Thoracic aorta (tissue), 2 donors: ENCODE results near the gene RPS3. TPM values are rescaled to one million over a fixed set of nuclear protein-coding genes. Genes with fewer than 3 reads are reported as not detected.
"Not testable (repeated sequence)": the region's sequence is repeated elsewhere in the genome, so short reads cannot be mapped to it uniquely, and the experiment has no call there.

Source experiments
- ATAC-seq: fragments of 150-250 bp; one replicate; pipeline ENCODE4 v1.8.0; 2017; ENCODE audit warnings: low read depth; ENCODE audit not compliant: insufficient number of reproducible peaks, low FRiP score
- DNase-seq: peaks from one replicate; pipeline ENCODE4 v3.0.0-alpha.2; 2020; ENCODE audit warnings: low spot score
- H3K27ac ChIP-seq, 2 donors: fragments of 200-600 bp; sonication (generic); 1 replicate in 1 of 2; 2 replicates in 1 of 2; pipeline ENCODE4 v1.5.1; 2016; ENCODE audit warnings: mild to moderate bottlenecking in 2 of 2, moderate library complexity in 2 of 2
- H3K27me3 ChIP-seq: fragments of 200-600 bp; sonication (generic); replicated peaks from 2 replicates; pipeline ENCODE4 v1.6.0; 2016; ENCODE audit warnings: mild to moderate bottlenecking; ENCODE audit not compliant: insufficient read depth
- H3K36me3 ChIP-seq: fragments of 200-600 bp; sonication (generic); one replicate; pipeline ENCODE4 v1.5.1; 2016
- H3K4me1 ChIP-seq, 2 donors: fragments of 200-600 bp; sonication (generic); 1 replicate in 1 of 2; 2 replicates in 1 of 2; pipeline versions ENCODE4 v1.5.1 to v1.6.0; 2016; ENCODE audit warnings: low read depth in 2 of 2, mild to moderate bottlenecking in 1 of 2; ENCODE audit not compliant: control insufficient read depth in 1 of 2
- H3K4me3 ChIP-seq: fragments of 200-600 bp; sonication (generic); 2 replicates; pipeline ENCODE4 v1.5.1; 2016; ENCODE audit warnings: mild to moderate bottlenecking
- H3K9me3 ChIP-seq: fragments of 200-600 bp; sonication (generic); 2 replicates; pipeline ENCODE4 v1.5.1; 2016
- total RNA-seq, 2 donors: library from RNA; depleted of rRNA; stranded (reverse); fragments of >200 nt; gene quantifications; one replicate each; pipeline versions ENCODE4 v1.1.0 to v1.2.3, GENCODE V29; 2016
- TF ChIP-seq, protein P1 (sequence below): fragments of 200-600 bp; sonication (generic); IDR thresholded peaks from one replicate; pipeline ENCODE4 v1.5.1; 2019; ENCODE audit warnings: antibody characterized with exemption

RPS3 gene
- total RNA-seq, 2 donors from 2014 or later: 560 to 708 TPM

GRCh38 chr11:75374646-75375045 lies 24.7 kb upstream of the RPS3 start:
- ATAC-seq (no peak), DNase-seq (no peak)
- Histone ChIP-seq H3K36me3 (no peaks in the 10 kb centered on the region), H3K9me3 (no peaks in the 10 kb centered on the region), H3K27me3 (no peaks in the 10 kb centered on the region), H3K4me1 (no peaks in the 10 kb centered on the region), H3K4me3 (no peak overlapping the region), H3K27ac (no peak overlapping the region)
- TF ChIP-seq, protein P1, sequence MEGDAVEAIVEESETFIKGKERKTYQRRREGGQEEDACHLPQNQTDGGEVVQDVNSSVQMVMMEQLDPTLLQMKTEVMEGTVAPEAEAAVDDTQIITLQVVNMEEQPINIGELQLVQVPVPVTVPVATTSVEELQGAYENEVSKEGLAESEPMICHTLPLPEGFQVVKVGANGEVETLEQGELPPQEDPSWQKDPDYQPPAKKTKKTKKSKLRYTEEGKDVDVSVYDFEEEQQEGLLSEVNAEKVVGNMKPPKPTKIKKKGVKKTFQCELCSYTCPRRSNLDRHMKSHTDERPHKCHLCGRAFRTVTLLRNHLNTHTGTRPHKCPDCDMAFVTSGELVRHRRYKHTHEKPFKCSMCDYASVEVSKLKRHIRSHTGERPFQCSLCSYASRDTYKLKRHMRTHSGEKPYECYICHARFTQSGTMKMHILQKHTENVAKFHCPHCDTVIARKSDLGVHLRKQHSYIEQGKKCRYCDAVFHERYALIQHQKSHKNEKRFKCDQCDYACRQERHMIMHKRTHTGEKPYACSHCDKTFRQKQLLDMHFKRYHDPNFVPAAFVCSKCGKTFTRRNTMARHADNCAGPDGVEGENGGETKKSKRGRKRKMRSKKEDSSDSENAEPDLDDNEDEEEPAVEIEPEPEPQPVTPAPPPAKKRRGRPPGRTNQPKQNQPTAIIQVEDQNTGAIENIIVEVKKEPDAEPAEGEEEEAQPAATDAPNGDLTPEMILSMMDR: no peak

GRCh38 chr11:75375626-75376025 lies 23.7 kb upstream of the RPS3 start:
- no peak for ATAC-seq
- no peak overlapping the region for H3K27ac ChIP-seq
- H3K36me3 ChIP-seq: no peaks in the 10 kb centered on the region
- no peaks in the 10 kb centered on the region for H3K27me3 ChIP-seq
- no peak overlapping the region for H3K4me3 ChIP-seq
- no peaks in the 10 kb centered on the region for H3K4me1 ChIP-seq
- DNase-seq: no peak
- TF ChIP-seq, protein P1: no peak
- H3K9me3 ChIP-seq: no peaks in the 10 kb centered on the region

DNA sequence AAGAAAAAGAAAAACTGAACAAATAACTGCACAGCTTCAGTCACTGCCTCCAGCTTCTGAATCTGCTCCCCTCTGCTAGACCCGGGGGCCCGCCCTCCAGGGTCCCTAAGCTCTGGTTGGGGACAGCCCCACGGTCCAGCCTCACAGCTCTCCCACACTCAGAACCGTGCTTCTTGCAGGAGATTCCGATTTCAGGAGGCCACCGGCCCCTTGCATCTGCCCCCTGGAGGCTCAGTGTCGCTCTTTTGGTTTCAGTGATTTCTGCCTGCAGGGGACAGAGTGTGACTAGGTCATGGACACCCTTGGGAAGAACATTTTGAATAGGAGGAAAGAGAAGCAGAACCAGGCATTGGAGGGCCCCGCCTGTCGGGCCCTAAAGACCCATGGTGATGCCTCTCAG lies 23.1 kb upstream of the RPS3 start:
- Histone ChIP-seq H3K36me3 (no peaks in the 10 kb centered on the region), H3K4me3 (no peak overlapping the region), H3K27ac (no peak overlapping the region), H3K27me3 (no peaks in the 10 kb centered on the region), H3K9me3 (no peaks in the 10 kb centered on the region), H3K4me1 (no peaks in the 10 kb centered on the region)
- TF ChIP-seq, protein P1: no peak
- no peak for DNase-seq
- ATAC-seq: no peak

- H3K27me3 ChIP-seq, H3K4me3 ChIP-seq, ATAC-seq, H3K4me1 ChIP-seq, H3K27ac ChIP-seq, DNase-seq, H3K9me3 ChIP-seq, H3K36me3 ChIP-seq: not testable (repeated sequence)
These were observed 20.5 kb upstream of the RPS3 start for GRCh38 chr11:75378776-75379175.

DNA sequence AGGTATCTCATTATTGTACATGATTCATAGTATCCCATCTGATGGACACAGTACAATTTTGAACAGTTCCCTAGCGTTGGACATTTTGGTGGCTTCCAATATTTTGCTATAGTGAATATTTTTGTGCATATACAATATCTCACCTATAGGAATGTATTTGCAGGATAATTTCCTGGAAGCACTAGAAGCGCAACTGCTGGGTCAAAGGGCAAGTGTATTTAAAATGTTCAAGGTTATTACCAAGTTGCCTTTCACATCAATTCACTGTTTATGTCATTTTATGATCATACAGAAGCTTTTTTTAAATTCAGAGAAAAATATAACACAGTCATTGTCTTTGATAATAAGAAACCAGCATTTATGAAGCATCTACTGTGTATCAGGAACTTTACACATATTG lies 19.1 kb upstream of the RPS3 start:
- Histone ChIP-seq H3K4me1 (no peaks in the 10 kb centered on the region), H3K36me3 (no peaks in the 10 kb centered on the region), H3K9me3 (no peaks in the 10 kb centered on the region), H3K27ac (no peak overlapping the region), H3K27me3 (no peaks in the 10 kb centered on the region), H3K4me3 (no peak overlapping the region)
- TF ChIP-seq, protein P1: no peak
- no peak for DNase-seq
- no peak for ATAC-seq

GRCh38 chr11:75380716-75381420 lies 18.4 kb upstream of the RPS3 start:
- Histone ChIP-seq H3K4me1 (no peaks in the 10 kb centered on the region), H3K9me3 (no peaks in the 10 kb centered on the region), H3K4me3 (no peak overlapping the region), H3K36me3 (no peaks in the 10 kb centered on the region), H3K27me3 (no peaks in the 10 kb centered on the region), H3K27ac (no peak overlapping the region)
- DNase-seq (no peak), ATAC-seq (no peak)
- TF ChIP-seq, protein P1: no peak
